GM21423 (cell line): Measurements from ENCODE around the gene MRPL9.
"Not testable (repeated sequence)": the region's sequence is repeated elsewhere in the genome, so short reads cannot be mapped to it uniquely, and the experiment has no call there.

Experiments
- ATAC-seq: cut with Tn5 transposase; IDR thresholded peaks from one replicate; pipeline ENCODE4 v1.9.1; 2021; ENCODE audit warnings: mild to moderate bottlenecking, moderate library complexity; ENCODE audit not compliant: unreplicated experiment

The MRPL9 gene

GRCh38 chr1:151737026-151737425 lies 26.3 kb downstream of the MRPL9 start:
- ATAC-seq: no peak

DNA sequence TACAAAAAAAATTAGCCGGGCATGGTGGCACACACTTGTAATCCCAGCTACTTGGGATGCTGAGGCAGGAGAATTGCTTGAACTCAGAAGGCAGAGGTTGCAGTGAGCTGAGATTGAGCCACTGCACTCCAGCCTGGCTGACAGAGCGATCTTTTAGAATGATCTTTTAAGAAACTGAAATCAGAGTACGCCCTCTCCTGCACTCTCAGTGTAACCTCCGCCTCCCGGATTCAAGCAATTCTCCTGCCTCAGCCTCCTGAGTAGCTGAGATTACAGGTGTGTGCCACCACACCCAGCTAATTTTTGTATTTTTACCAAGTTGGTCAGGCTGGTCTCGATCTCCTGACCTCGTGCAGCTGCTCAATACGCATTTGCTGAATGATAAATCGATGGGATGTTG lies 29.3 kb downstream of the MRPL9 start:
- not testable (repeated sequence) for ATAC-seq

GRCh38 chr1:151733126-151733525 lies 30.2 kb downstream of the MRPL9 start:
- ATAC-seq: no peak

DNA sequence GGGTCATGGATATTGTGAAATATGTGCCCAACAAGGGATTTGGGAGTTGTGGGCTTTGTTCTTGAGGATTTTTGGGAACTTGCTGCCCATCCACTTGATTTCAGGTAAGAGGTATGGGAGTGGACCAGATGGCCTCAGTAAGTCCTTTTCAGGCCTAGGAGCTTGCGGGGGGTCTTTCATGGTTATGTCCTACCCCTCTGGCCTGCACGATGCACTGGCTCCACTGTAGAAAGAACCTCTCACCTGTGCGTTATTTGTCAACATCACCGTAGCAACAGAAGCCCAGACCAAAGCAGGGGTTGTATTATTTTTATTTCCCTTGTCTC lies 33.4 kb downstream of the MRPL9 start:
- ATAC-seq: no peak

DNA sequence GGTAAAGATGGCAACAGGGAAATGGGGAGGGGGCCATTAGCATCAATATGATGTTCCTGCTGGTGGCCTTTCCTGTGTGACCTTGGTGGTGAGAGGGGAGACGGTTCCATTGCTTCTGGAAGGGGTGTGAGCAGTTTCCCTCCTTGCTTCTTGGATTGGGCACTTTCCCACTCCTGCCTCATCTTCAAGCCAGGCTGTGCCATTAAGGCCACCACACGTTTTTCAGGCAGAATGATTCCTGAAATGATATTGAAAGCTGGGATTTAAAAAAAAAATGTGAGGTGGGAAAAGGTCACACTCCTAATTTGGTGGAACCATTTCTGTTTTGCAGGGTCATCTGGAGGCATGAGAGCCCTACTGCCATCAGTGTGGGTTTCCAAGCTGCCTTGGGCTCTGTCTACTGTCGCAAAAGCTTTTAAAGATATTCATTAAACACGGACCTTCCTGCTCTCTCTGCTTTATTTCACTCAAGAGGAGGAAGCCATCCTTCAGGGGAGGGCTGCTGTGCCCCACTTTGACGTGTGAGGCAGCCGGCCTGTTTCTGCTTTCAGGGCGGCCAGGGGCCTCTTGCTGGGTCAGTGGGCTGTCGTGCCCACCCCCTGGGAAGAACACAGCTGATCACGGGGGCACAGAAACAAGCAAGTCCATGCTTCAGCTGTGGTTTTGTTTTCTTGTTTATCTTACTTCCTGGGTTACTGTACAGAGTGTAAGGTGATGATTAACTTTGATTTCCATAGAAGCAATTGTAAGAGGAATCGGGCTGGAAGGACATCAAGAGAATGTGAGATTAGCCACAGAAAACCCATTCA lies 33.9 kb downstream of the MRPL9 start:
- no peak for ATAC-seq

DNA sequence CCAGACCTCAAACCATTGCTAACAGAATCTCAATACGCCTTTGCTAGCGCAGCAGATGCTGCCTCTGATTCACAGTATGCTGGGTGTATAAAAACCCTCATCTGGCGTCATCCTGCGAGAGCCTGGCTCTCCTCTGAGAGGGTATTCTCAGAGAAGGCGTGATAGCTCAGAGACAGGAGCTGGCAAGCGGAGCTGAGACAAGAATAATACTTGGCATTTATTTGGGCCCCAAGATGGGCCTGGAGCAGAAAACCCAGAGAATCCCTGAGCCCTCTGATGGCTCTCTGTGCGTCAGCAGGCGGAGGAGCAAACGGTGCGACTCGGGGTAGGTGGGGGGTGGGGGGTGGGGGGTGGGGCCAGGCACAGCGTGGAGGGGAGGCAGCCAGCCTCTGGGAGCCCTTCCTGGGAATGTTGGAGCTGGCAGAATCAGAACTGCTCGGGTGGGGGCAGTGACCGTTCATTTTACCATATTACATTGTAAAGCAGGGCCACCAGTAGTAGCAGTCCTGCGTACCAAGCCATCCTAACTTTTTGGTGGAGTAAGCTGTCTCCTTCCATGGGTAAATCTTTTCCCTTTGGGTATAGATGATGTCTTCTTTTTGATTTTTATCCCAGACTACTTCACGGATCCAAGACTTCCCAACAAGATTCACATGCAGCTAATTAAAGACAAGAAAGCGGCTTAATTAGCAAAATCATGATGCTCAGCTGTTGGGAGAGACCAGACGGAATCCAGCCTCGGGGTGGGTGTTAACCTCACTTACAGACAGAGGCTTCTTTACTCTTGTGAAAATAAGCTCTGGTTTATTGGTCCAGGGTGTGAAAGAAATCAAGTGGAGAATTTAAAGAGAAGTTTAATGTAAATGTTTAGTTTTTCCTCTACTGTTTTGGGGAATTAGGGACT lies 34.9 kb downstream of the MRPL9 start:
- no peak for ATAC-seq

- no peak for ATAC-seq
Measured at GRCh38 chr1:151723726-151724370, 39.4 kb downstream of the MRPL9 start.

DNA sequence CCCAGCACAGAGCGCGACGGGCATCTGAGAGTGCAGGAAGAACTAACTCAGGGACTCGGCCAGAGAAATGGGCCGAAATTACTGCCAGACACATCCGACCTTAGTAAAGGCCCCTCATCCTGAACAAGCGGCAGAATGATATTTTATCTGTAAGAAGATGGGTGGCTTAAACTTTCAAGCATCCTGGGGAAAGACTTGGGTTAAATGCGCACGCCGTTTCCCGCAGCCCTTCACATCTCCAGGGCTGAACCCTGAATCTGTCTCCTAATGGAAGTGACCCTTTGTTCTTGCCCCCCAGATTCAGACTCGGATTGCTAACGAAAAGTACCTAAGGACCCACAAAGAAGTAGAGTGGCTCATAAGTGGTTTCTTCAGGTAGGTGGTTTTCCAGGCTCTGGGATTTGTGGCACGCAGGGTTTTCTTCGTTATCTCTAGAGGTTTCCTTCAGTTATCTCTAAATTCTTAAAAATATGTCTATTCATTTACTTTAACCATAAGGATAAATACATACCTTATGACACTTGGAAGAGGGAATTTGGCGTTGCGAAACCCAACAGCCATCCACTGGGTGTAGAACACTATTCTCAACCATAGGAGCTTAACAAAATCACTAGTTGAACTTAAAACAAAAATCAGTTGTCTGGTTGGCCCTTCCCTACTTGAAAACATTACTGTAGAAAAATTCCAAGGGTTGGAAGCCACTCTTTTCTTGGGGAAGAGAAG lies 41.3 kb downstream of the MRPL9 start:
- no peak for ATAC-seq

DNA sequence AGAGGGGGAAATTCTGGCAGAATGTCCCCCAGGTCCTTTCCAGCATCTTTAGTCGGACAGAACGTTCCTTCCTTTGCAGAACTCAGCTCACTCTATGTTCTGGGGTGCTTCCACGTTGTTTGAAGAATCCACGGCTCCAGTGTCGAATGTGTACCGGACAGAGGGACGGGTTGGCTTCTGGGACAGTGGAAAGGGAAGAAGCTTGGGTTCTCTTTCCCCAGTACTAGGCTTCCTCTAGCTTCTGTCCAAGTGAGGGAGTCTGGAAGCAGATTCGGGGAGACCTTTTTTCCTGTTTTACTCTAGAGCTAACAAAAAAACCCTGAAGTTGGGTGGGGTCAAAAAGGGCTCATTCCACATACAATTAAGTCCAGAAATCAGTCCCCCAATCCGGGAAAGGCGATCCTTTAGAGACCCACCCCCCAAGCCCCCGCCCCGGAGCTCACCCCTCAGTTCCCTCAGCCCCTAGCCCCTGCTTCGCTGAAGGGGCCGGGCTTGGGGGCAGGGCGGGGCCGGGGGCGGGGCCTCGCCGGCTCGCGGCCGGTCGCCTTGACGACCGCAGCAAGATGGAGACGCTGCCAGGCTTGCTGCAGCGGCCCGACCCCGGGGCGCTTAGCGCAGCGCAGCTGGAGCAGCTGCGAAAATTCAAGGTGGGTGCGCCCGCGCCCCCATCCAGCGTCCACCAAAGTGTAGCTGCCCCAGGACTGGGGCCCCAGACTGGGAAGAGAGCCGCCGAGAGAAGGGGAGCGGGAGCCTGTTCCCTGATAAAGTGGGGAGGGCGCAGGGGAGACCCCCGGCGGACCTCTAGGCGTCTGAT lies 42.1 kb downstream of the MRPL9 start, which contains the start of gene RIIAD1:
TSS of gene RIIAD1 (plus strand) at position 549 of the 814 bp plus-strand sequence. CDS start at position 564, 15 bp downstream.
- ATAC-seq: peak; percentile 53

GRCh38 chr1:151720554-151720953 lies 42.7 kb downstream of the MRPL9 start:
- ATAC-seq: peak; percentile 46

- ATAC-seq: no peak
Measured at GRCh38 chr1:151720125-151720524, 43.2 kb downstream of the MRPL9 start.

- ATAC-seq: no peak
Measured at GRCh38 chr1:151718666-151719065, 44.6 kb downstream of the MRPL9 start.

GRCh38 chr1:151718011-151718431 lies 45.3 kb downstream of the MRPL9 start:
- ATAC-seq: no peak

DNA sequence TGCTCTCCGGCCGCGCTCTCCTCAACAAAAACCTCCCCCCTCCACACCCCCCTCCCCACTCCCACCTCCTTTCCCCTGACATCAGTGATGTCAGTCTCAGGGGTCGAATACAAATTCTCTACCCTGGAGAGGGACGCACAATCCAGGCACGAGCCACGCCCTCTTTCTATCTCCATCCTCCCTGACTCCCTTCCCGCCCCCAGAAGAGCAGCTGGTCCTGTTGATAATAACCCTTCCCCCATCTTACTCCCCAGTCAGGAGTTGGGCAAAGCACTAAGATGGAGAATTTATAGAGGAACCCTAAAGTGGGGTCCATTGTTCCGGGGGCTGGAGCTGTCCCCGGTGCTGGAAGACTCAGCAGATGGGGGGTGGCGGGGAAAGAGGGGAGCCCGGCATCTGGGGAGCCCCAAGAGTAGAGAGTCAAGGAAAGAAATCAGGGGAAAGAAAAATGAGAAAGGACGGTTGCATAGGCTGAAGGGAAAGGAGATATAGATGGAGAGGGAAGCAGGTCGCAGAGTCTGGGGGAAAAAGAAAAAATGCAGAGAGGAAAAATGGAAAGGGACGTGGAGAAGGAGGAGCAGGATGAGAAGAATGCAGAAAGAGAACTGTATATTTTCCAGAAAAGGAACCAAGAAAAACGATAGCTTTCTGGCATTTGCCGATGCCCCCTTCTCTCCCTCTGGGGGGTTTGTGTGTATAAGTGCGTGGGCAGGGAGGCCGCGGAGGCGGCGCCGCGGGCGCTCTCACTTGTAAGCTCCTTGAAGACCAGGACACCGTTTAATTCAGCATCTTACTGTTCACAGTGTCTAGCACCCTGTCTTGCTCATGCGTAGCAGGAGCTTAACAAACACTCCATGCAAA lies 46.3 kb downstream of the MRPL9 start, which contains the start of gene CELF3:
TSS of gene CELF3 (minus strand) at position 33 of the 861 bp plus-strand sequence. CDS start 783 bp downstream, outside the sequence.
- ATAC-seq: no peak

GRCh38 chr1:151716405-151716762 lies 46.9 kb downstream of the MRPL9 start:
- ATAC-seq: no peak

DNA sequence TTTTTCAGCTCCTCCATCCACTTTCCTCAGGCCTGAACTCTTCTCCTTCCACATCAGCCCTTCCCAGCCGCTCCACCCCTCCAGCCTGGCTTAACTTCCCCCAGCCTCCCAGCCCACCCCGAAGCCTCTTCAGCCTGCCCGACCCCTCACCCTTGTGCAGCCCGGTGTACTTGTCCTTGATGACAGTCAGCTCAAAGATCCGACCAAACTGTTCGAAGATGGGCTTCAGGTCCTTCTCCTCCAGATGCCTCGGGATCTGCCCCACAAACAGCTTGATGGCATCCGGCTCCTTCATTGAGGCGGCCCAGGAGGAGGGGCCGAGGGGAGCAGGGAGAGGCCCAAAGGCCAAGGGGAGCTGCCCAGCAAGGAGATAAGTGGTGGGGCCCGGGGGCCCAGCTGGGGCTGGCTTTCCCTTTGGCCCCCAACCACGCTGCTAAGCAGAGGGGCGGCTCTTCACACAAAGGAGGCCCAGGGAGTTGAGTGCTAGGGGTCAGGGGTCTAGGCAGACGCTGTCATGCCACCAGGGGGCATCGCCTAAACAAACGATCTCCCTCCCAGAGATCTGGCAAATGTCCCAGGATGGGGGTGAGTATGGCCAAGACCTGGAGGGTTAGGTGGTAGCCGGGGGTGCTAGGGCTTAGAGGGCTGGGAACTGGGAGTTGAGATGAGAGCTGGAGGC lies 47.4 kb downstream of the MRPL9 start:
- no peak for ATAC-seq

DNA sequence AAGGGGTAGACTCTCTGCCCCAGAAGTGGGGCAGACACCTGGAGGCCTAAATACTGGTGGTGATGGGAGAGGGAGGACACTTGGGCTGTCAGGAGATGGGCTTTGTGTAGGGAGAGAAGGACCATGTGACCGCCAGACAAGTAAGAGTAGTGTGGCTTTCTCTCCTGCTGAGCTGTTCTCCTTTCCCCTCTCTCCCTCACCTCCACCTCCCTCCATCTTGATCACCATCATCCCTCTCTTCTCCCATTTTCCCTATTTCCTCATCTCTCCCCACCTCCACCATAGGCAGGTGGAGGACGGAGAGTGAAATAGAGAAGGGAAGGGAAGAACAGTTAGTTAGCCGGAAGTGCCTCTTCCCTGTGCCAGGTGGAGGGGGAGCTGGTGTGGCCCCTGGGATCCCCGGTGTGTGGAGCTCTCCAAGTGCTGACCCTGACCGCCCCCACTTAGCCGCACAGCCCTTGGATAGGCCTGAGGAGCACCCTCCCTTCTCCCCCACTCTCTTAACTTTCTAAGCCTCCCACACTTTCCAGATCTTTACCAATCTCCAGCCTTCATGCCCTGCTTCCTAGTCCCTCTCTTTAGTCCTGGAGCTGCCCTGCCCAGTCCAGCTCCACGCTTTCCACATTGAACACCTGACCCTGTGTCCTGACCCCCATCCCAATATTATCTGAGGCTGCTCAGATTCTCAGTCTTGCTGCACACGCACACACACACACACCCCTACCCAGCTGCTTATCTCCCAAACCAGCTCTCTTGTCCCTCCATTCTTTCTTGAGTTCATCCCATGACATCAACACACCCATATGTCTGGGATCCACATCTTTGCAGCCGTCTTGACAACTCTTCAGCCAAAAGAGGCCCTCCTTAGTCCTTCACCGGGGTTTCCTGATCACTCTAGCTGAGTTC lies 48.2 kb downstream of the MRPL9 start:
- ATAC-seq: no peak
